ENCODE results near the gene ATP10A.

DNA sequence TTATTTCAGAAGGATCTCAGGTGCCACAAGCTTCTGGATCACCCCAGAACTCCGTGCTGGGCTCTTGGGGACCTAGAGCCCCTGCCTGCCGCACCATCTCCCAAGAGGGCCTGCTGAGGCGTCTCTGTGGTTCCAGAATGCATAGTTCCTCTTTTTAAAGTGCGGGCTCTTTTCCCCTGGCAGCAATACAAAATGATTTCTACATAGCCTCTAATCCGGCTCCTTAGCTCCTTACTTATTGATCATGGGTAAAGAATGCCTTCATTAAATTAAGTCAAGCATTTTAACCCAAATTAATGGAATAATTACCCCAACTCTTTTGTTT is 121.9 kb downstream of the ATP10A start:
- TF ChIP-seq, protein P1, sequence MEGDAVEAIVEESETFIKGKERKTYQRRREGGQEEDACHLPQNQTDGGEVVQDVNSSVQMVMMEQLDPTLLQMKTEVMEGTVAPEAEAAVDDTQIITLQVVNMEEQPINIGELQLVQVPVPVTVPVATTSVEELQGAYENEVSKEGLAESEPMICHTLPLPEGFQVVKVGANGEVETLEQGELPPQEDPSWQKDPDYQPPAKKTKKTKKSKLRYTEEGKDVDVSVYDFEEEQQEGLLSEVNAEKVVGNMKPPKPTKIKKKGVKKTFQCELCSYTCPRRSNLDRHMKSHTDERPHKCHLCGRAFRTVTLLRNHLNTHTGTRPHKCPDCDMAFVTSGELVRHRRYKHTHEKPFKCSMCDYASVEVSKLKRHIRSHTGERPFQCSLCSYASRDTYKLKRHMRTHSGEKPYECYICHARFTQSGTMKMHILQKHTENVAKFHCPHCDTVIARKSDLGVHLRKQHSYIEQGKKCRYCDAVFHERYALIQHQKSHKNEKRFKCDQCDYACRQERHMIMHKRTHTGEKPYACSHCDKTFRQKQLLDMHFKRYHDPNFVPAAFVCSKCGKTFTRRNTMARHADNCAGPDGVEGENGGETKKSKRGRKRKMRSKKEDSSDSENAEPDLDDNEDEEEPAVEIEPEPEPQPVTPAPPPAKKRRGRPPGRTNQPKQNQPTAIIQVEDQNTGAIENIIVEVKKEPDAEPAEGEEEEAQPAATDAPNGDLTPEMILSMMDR (IDR thresholded peaks at IDR 0.05; ENCODE audit: low read length): no peak
- no peak for TF ChIP-seq EZH2 (optimal IDR thresholded peaks at IDR 0.05; ENCODE audit: low read depth, low read length)

All from MM.1S (cell line).